Vagina (tissue), 2 donors: ENCODE measurements around the gene ICOSLG.
"Not testable (repeated sequence)": the region's sequence is repeated elsewhere in the genome, so short reads cannot be mapped to it uniquely, and the experiment has no call there.

Source experiments
- POLR2A ChIP-seq, 2 donors: fragments of 450-650 bp; IDR thresholded peaks; one replicate each; pipeline ENCODE4 v1.6.1; 2017; ENCODE audit warnings: antibody characterized with exemption in 2 of 2, mild to moderate bottlenecking in 2 of 2, moderate library complexity in 2 of 2
- TF ChIP-seq, protein P1 (sequence below), 3 experiments: fragments of 450-650 bp in 2 of 3; fragments of 200-600 bp in 1 of 3; sonication (generic) in 1 of 3; IDR thresholded peaks; one replicate each; pipeline ENCODE4 v1.5.1; 2017 to 2019; ENCODE audit warnings: antibody characterized with exemption in 3 of 3, mild to moderate bottlenecking in 2 of 3, moderate library complexity in 2 of 3

- TF ChIP-seq, protein P1, sequence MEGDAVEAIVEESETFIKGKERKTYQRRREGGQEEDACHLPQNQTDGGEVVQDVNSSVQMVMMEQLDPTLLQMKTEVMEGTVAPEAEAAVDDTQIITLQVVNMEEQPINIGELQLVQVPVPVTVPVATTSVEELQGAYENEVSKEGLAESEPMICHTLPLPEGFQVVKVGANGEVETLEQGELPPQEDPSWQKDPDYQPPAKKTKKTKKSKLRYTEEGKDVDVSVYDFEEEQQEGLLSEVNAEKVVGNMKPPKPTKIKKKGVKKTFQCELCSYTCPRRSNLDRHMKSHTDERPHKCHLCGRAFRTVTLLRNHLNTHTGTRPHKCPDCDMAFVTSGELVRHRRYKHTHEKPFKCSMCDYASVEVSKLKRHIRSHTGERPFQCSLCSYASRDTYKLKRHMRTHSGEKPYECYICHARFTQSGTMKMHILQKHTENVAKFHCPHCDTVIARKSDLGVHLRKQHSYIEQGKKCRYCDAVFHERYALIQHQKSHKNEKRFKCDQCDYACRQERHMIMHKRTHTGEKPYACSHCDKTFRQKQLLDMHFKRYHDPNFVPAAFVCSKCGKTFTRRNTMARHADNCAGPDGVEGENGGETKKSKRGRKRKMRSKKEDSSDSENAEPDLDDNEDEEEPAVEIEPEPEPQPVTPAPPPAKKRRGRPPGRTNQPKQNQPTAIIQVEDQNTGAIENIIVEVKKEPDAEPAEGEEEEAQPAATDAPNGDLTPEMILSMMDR (IDR thresholded peaks at IDR 0.05), result not testable (repeated sequence)
- TF ChIP-seq POLR2A (IDR thresholded peaks at IDR 0.05), result not testable (repeated sequence)
These were observed 390 bp downstream of the ICOSLG start for GRCh38 chr21:44240353-44240752.
